Measurements from ENCODE around the gene CACNA2D2.

CACNA2D2 gene

GRCh38 chr3:50341996-50342650 lies 161.3 kb downstream of the CACNA2D2 start:
- Mint-ChIP-seq H3K27ac (peak overlapping the region; percentile 50), H3K4me1 (peaks cover 63% of the 10 kb centered on the region)
- no peak for ATAC-seq

GRCh38 chr3:50341537-50341936 lies 161.9 kb downstream of the CACNA2D2 start:
- Mint-ChIP-seq H3K9me3 (no peaks in the 10 kb centered on the region), H3K36me3 (peaks cover 42% of the 10 kb centered on the region), H3K27ac (peak overlapping the region; percentile 96), H3K4me1 (peaks cover 62% of the 10 kb centered on the region), H3K4me3 (peak overlapping the region; percentile 93)
- ATAC-seq (no peak), DNase-seq (ENCODE audit: low spot score in 2 of 2) (no peak)

More at GRCh38 chr3:50341996-50342650, 161.3 kb downstream of the CACNA2D2 start:
- peak overlapping the region; percentile 93 for H3K4me3 Mint-ChIP-seq
- peaks cover 42% of the 10 kb centered on the region for H3K36me3 Mint-ChIP-seq
- H3K9me3 Mint-ChIP-seq = no peaks in the 10 kb centered on the region
- no peak for DNase-seq (ENCODE audit: low spot score in 2 of 2)

GRCh38 chr3:50340448-50341329 lies 162.7 kb downstream of the CACNA2D2 start, which contains the start of gene RASSF1:
Gene RASSF1 (minus strand): TSS chr3:50340836. CDS start chr3:50340805, 31 bp downstream.
- peak within 1 kb of the TSS; percentile 96 for H3K27ac Mint-ChIP-seq
- DNase-seq (ENCODE audit: low spot score in 2 of 2) = peak; percentile 63 to 92
- peak within 1 kb of the TSS; percentile 93 for H3K4me3 Mint-ChIP-seq
- peaks cover 62% of the 10 kb centered on the region for H3K4me1 Mint-ChIP-seq
- ATAC-seq = peak; percentile 52
- H3K9me3 Mint-ChIP-seq = no peaks in the 10 kb centered on the region
- peaks cover 48% of the 10 kb centered on the region for H3K36me3 Mint-ChIP-seq

GRCh38 chr3:50340147-50340447 lies 163.3 kb downstream of the CACNA2D2 start:
- H3K4me3 Mint-ChIP-seq = peak overlapping the region; percentile 93
- H3K27ac Mint-ChIP-seq = peak overlapping the region; percentile 96
- ATAC-seq (no peak), DNase-seq (ENCODE audit: low spot score in 2 of 2) (no peak)
- peaks cover 64% of the 10 kb centered on the region for H3K4me1 Mint-ChIP-seq
- H3K36me3 Mint-ChIP-seq = peaks cover 54% of the 10 kb centered on the region
- no peaks in the 10 kb centered on the region for H3K9me3 Mint-ChIP-seq

GRCh38 chr3:50339485-50340146 lies 163.8 kb downstream of the CACNA2D2 start:
- DNase-seq (ENCODE audit: low spot score in 2 of 2) (peak in 1 of 2 donors; percentile 60), ATAC-seq (no peak)
- no peaks in the 10 kb centered on the region for H3K9me3 Mint-ChIP-seq
- peak overlapping the region; percentile 93 for H3K4me3 Mint-ChIP-seq
- peaks cover 67% of the 10 kb centered on the region for H3K4me1 Mint-ChIP-seq
- peak overlapping the region; percentile 96 for H3K27ac Mint-ChIP-seq
- H3K36me3 Mint-ChIP-seq = peaks cover 59% of the 10 kb centered on the region

- DNase-seq (ENCODE audit: low spot score in 2 of 2) (no peak), ATAC-seq (no peak)
- H3K4me1 Mint-ChIP-seq = peaks cover 72% of the 10 kb centered on the region
- peak overlapping the region; percentile 93 for H3K4me3 Mint-ChIP-seq
- no peaks in the 10 kb centered on the region for H3K9me3 Mint-ChIP-seq
- peak overlapping the region; percentile 96 for H3K27ac Mint-ChIP-seq
- peaks cover 65% of the 10 kb centered on the region for H3K36me3 Mint-ChIP-seq
Observed at GRCh38 chr3:50338965-50339364, 164.5 kb downstream of the CACNA2D2 start.

GRCh38 chr3:50337175-50337861 lies 166.1 kb downstream of the CACNA2D2 start:
- Mint-ChIP-seq H3K4me1 (peaks cover 62% of the 10 kb centered on the region), H3K36me3 (peaks cover 82% of the 10 kb centered on the region), H3K27ac (peak overlapping the region; percentile 96), H3K9me3 (no peaks in the 10 kb centered on the region), H3K4me3 (peak overlapping the region; percentile 93)
- DNase-seq (ENCODE audit: low spot score in 2 of 2) = peak; percentile 85 to 98
- peak; percentile 82 for ATAC-seq

GRCh38 chr3:50336452-50337174 lies 166.8 kb downstream of the CACNA2D2 start:
- H3K27ac Mint-ChIP-seq = peak overlapping the region; percentile 96
- H3K9me3 Mint-ChIP-seq = no peaks in the 10 kb centered on the region
- DNase-seq (ENCODE audit: low spot score in 2 of 2) (no peak), ATAC-seq (peak; percentile 59)
- peaks cover 59% of the 10 kb centered on the region for H3K4me1 Mint-ChIP-seq
- H3K36me3 Mint-ChIP-seq = peaks cover 89% of the 10 kb centered on the region
- peak overlapping the region; percentile 93 for H3K4me3 Mint-ChIP-seq

- peaks cover 100% of the 10 kb centered on the region for H3K36me3 Mint-ChIP-seq
- ATAC-seq (no peak), DNase-seq (ENCODE audit: low spot score in 2 of 2) (no peak)
- peak overlapping the region; percentile 96 for H3K27ac Mint-ChIP-seq
- peak overlapping the region; percentile 93 for H3K4me3 Mint-ChIP-seq
- peaks cover 50% of the 10 kb centered on the region for H3K4me1 Mint-ChIP-seq
- H3K9me3 Mint-ChIP-seq = no peaks in the 10 kb centered on the region
Observed at GRCh38 chr3:50334339-50335075, 168.9 kb downstream of the CACNA2D2 start.

- no peaks in the 10 kb centered on the region for H3K9me3 Mint-ChIP-seq
- peak overlapping the region; percentile 93 for H3K4me3 Mint-ChIP-seq
- peaks cover 100% of the 10 kb centered on the region for H3K36me3 Mint-ChIP-seq
- ATAC-seq (no peak), DNase-seq (ENCODE audit: low spot score in 2 of 2) (no peak)
- H3K4me1 Mint-ChIP-seq = peaks cover 43% of the 10 kb centered on the region
- peak overlapping the region; percentile 96 for H3K27ac Mint-ChIP-seq
Observed at GRCh38 chr3:50333744-50334328, 169.6 kb downstream of the CACNA2D2 start.

GRCh38 chr3:50331364-50331907 lies 172.0 kb downstream of the CACNA2D2 start:
- ATAC-seq = no peak
- Mint-ChIP-seq H3K27ac (no peak overlapping the region), H3K36me3 (peaks cover 93% of the 10 kb centered on the region), H3K4me1 (peaks cover 41% of the 10 kb centered on the region), H3K9me3 (no peaks in the 10 kb centered on the region), H3K4me3 (no peak overlapping the region)
- no peak for DNase-seq (ENCODE audit: low spot score in 2 of 2)

GRCh38 chr3:50330330-50330729 lies 173.1 kb downstream of the CACNA2D2 start:
- peak overlapping the region; percentile 37 for H3K27ac Mint-ChIP-seq
- ATAC-seq (no peak), DNase-seq (ENCODE audit: low spot score in 2 of 2) (no peak)
- H3K36me3 Mint-ChIP-seq = peaks cover 91% of the 10 kb centered on the region
- H3K4me1 Mint-ChIP-seq = peaks cover 35% of the 10 kb centered on the region
- H3K9me3 Mint-ChIP-seq = no peaks in the 10 kb centered on the region
- no peak overlapping the region for H3K4me3 Mint-ChIP-seq

- peak; percentile 82 to 95 for DNase-seq (ENCODE audit: low spot score in 2 of 2)
- H3K36me3 Mint-ChIP-seq = peaks cover 77% of the 10 kb centered on the region
- peak within 1 kb of the TSS; percentile 80 for H3K4me3 Mint-ChIP-seq
- H3K9me3 Mint-ChIP-seq = no peaks in the 10 kb centered on the region
- peaks cover 24% of the 10 kb centered on the region for H3K4me1 Mint-ChIP-seq
- ATAC-seq = peak; percentile 92
- H3K27ac Mint-ChIP-seq = peak within 1 kb of the TSS; percentile 88
Observed at GRCh38 chr3:50327943-50328691, 175.3 kb downstream of the CACNA2D2 start, which contains the start of gene TUSC2. Gene TUSC2 (minus strand): TSS chr3:50328223. CDS start chr3:50328099, 124 bp downstream.

Measured in stimulated activated effector memory CD8-positive, alpha-beta T cell treated with anti-CD3 and anti-CD28 coated beads, Interleukin-12 subunit alpha, Interleukin-12 subunit beta, amount 100 ng/mL, for 72 hours (primary cell).